ENCODE results near the gene GJB2.

GJB2 gene

DNA sequence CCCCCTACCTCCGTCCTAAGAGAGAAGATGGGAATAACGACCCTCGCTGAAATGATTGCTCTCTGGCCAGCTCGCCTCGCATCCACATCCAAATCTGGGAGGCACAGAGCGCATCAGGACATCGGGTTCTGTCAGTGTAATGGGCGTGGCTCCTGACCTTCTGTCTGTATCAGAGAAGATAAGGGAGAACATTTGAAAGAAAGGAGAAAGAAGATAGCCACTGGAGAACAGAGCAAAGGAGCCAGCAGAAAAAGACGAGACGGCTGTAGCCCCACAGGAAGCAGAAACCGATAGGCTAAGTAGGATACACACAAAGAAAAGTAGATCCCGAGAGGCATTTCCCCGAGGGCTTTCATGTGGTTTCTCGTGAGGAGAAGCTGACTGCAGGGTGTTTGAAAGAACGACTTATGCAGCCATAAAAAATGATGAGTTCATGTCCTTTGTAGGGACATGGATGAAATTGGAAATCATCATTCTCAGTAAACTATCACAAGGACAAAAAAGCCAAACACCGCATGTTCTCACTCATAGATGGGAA is 14.0 kb upstream of the GJB2 start:
- DNase-seq (ENCODE audit: low read depth) = no peak
- TF ChIP-seq, protein P1, sequence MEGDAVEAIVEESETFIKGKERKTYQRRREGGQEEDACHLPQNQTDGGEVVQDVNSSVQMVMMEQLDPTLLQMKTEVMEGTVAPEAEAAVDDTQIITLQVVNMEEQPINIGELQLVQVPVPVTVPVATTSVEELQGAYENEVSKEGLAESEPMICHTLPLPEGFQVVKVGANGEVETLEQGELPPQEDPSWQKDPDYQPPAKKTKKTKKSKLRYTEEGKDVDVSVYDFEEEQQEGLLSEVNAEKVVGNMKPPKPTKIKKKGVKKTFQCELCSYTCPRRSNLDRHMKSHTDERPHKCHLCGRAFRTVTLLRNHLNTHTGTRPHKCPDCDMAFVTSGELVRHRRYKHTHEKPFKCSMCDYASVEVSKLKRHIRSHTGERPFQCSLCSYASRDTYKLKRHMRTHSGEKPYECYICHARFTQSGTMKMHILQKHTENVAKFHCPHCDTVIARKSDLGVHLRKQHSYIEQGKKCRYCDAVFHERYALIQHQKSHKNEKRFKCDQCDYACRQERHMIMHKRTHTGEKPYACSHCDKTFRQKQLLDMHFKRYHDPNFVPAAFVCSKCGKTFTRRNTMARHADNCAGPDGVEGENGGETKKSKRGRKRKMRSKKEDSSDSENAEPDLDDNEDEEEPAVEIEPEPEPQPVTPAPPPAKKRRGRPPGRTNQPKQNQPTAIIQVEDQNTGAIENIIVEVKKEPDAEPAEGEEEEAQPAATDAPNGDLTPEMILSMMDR (IDR thresholded peaks at IDR 0.05; ENCODE audit: low read depth, low read length, missing control alignments) = no peak
- H3K4me3 ChIP-seq (ENCODE audit: low read depth, low read length) = no peak overlapping the region

DNA sequence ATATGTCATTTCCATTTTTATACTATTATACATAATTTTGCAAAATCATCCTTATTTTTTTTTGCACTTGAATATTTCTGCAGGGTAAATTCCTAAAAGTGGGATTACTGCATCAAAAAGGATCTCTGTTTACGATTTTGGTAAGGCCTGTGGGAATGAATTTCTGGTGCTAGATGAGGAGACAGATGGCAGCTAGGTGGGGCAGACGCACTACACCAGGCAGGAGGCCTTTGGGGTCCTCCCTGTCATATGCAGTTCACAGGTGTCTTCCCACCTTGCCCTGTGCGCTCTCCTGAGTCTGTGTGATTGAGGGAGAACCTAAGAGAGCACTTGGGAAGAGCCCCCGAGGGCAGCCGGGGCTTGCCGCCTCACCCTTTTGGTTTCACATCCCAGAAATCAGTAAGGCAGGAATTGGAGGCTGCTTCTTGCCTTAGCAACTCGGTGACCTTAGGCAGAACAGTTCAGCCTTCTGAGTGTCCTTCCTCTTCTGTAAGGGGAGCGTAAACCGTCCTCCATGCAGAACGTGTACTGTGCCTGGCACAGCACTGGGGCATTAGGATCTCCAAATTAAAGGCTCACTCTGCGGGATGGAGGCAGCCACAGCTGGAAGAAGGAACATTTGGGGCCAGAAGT is 13.4 kb upstream of the GJB2 start:
- no peak overlapping the region for H3K4me3 ChIP-seq (ENCODE audit: low read depth, low read length)
- TF ChIP-seq, protein P1 (IDR thresholded peaks at IDR 0.05; ENCODE audit: low read depth, low read length, missing control alignments) = no peak
- DNase-seq (ENCODE audit: low read depth) = no peak

DNA sequence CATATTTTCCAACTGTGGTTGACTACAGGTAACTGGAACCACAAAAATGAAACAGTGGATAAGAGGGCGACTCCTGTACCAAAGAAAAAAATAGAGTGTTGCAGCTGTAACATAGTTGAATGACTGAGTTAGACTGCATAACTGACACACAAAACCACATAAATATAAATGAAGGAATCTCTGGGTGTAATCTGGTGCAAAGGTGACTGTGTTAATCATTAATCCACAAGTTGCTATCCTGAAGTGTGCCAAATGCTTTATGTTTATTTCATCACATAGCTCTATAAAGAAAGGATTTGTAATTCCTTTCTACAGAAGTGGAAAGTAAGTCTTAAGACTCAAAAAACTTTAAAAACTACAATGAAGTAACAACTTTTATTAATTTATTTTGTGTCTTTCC is 6.0 kb upstream of the GJB2 start:
- TF ChIP-seq, protein P1 (IDR thresholded peaks at IDR 0.05; ENCODE audit: low read depth, low read length, missing control alignments) = no peak
- H3K4me3 ChIP-seq (ENCODE audit: low read depth, low read length) = no peak overlapping the region
- DNase-seq (ENCODE audit: low read depth) = no peak

DNA sequence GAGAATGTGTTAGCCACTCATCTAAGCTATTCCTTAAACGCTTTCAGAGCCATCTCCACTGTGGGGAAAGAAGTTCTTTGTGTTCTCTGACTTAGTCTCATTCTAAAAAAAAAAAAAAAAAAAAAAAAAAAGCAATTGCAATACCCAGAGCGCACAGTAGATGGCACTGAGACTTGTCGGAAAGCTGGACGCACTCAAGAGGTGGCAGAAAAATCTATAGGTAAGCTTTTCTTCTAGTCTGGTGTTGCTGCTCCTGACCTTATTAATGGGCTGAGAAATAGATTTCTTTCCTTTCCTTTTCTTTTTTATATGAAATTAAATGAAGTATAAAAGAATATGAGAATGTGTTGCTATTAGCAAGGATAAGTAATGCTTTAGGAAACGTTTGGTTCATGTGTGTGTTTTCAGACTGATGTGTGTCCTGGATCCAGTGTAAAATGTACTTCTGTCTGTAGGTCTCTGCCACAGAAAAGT is 4.7 kb upstream of the GJB2 start:
- TF ChIP-seq, protein P1 (IDR thresholded peaks at IDR 0.05; ENCODE audit: low read depth, low read length, missing control alignments) = peak; percentile 78
- no peak for DNase-seq (ENCODE audit: low read depth)
- no peak overlapping the region for H3K4me3 ChIP-seq (ENCODE audit: low read depth, low read length)

DNA sequence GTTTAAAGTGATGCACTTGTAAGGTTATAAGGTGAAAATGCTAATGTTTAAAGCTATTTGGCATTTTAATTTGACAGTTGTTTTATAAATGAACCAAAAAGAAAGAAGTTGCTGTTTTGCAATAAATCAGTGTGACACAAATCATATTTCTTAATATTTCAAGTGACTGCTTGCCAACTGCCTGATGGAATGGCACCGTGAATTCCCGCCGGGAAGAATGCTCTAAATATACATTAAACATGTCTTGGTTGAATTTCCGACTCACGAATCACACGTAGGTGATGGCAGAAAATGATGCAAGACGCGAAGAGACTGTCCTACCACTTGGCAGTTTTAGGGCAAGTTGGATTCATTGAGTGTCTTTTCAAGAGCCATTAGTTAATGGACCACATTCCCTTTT is 3.1 kb upstream of the GJB2 start:
- no peak for DNase-seq (ENCODE audit: low read depth)
- TF ChIP-seq, protein P1 (IDR thresholded peaks at IDR 0.05; ENCODE audit: low read depth, low read length, missing control alignments) = no peak

DNA sequence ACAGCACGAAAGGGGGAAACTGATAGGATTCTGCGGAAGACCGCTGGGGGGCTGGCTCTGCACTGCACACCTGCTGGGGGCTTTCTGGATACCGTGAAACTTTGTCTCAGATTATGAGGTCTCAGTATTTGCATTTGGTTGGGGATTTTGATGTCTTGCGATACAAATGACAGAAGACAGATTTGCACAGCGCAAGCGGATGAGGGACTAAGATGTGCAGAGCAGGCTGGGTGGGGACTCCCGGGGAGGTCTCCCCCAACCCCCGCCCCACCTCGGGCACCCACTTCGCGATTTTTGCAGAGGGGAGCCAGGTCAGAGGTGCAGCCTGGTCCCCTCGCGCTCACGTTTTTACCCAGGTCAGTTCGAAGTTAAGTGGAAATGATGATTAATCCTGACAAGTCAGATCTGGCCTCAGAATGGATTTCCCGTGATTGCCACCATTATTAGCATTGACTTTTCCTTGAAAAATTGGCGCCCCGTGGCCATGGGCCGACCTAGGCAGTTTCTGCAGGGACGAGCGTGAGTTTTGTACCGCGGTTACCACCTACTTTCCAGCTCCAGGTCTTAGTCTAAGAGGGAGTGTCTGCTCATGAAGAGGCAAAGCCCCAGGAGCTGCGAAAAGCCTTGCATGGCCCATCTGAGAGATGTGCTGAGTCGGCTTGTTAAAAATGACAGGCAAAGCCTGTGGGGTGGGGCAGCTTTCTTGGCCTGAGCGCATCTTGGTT is 1.3 kb upstream of the GJB2 start:
- TF ChIP-seq, protein P1 (IDR thresholded peaks at IDR 0.05; ENCODE audit: low read depth, low read length, missing control alignments) = no peak
- H3K4me3 ChIP-seq (ENCODE audit: low read depth, low read length) = peak overlapping the region; percentile 38
- no peak for DNase-seq (ENCODE audit: low read depth)

More for the DNA sequence above, 3.1 kb upstream of the GJB2 start:
- H3K4me3 ChIP-seq (ENCODE audit: low read depth, low read length) = no peak overlapping the region

All from GM12864 (cell line).